GM12878 (cell line): ENCODE data around the gene UBXN7.
"Not testable (repeated sequence)": the region's sequence is repeated elsewhere in the genome, so short reads cannot be mapped to it uniquely, and the experiment has no call there.

ENCODE experiments used
- CTCF ChIP-seq, 3 experiments: IDR thresholded peaks in 2 of 3; conservative IDR thresholded peaks in 1 of 3; 2 replicates each; pipeline ENCODE4 v1.5.1; 2011; ENCODE audit warnings: low read depth in 3 of 3, low read length in 3 of 3, mild to moderate bottlenecking in 3 of 3, control low read depth in 2 of 3, moderate library complexity in 2 of 3, inconsistent platforms in 1 of 3, mixed read lengths in 1 of 3; ENCODE audit not compliant: control insufficient read depth in 2 of 3, insufficient read depth in 1 of 3; ENCODE audit errors: extremely low read depth in 1 of 3
- EZH2 ChIP-seq: IDR thresholded peaks from 2 replicates; pipeline ENCODE4 v1.6.1; 2012; ENCODE audit warnings: low read depth, mild to moderate bottlenecking, control low read depth, inconsistent platforms, low read length, borderline replicate concordance; ENCODE audit not compliant: control insufficient read depth
- JUND ChIP-seq: IDR thresholded peaks from 2 replicates; pipeline ENCODE4 v1.6.1; 2012; ENCODE audit warnings: low read depth, mild to moderate bottlenecking, low read length, improper control_type of control experiment, moderate library complexity
- MTA2 ChIP-seq: fragments of 450-650 bp; IDR thresholded peaks from 2 replicates; pipeline ENCODE4 v1.6.1; 2016; ENCODE audit warnings: low read depth, mild to moderate bottlenecking, moderate library complexity
- NBN ChIP-seq: fragments of 450-650 bp; IDR thresholded peaks from 2 replicates; pipeline ENCODE4 v1.6.1; 2016
- NFIC ChIP-seq: IDR thresholded peaks from 2 replicates; pipeline ENCODE4 v1.6.1; 2012; ENCODE audit warnings: low read depth, mild to moderate bottlenecking, inconsistent platforms, low read length, moderate library complexity
- PAX8 ChIP-seq: fragments of 450-650 bp; IDR thresholded peaks from 2 replicates; pipeline ENCODE4 v1.6.1; 2017; ENCODE audit warnings: mild to moderate bottlenecking, moderate library complexity
- POLR2A ChIP-seq: IDR thresholded peaks from 2 replicates; pipeline ENCODE4 v1.6.1; 2011; ENCODE audit warnings: low read depth, mild to moderate bottlenecking, low read length
- REST ChIP-seq: IDR thresholded peaks from 2 replicates; pipeline ENCODE4 v1.6.1; 2012; ENCODE audit warnings: mild to moderate bottlenecking, low read depth, low read length
- SIN3A ChIP-seq: IDR thresholded peaks from 2 replicates; pipeline ENCODE4 v1.6.1; 2012; ENCODE audit warnings: low read depth, low read length, improper control_type of control experiment
- TAF1 ChIP-seq: IDR thresholded peaks from 2 replicates; pipeline ENCODE4 v1.6.1; 2011; ENCODE audit warnings: mild to moderate bottlenecking, low read depth, low read length, borderline replicate concordance
- TARDBP ChIP-seq: IDR thresholded peaks from 2 replicates; pipeline ENCODE4 v1.6.1; 2016; ENCODE audit warnings: borderline replicate concordance
- YY1 ChIP-seq: IDR thresholded peaks from 2 replicates; pipeline ENCODE4 v1.6.1; 2011; ENCODE audit warnings: low read depth, mild to moderate bottlenecking, low read length
- ZNF274 ChIP-seq: IDR thresholded peaks from one replicate; pipeline ENCODE4 v1.8.0; 2011; ENCODE audit not compliant: insufficient read length, insufficient read depth

GRCh38 chr3:196302960-196303359, 129.3 kb downstream of the UBXN7 start:
- TF ChIP-seq EZH2; ZNF274; NFIC; REST; YY1; NBN; POLR2A; PAX8; MTA2; TARDBP; TAF1; CTCF (IDR thresholded peaks at IDR 0.05 in 2 of 3, conservative IDR thresholded peaks at IDR 0.05 in 1 of 3; ENCODE audit: control insufficient read depth in 2 of 3, extremely low read depth in 1 of 3, insufficient read depth in 1 of 3, low read depth in 3 of 3, low read length in 3 of 3); JUND; SIN3A: not testable (repeated sequence)
